Measurements from ENCODE around the gene TOM1L1.

The TOM1L1 gene

GRCh38 chr17:54892360-54892759, 8.3 kb upstream of the TOM1L1 start:
- FAIRE-seq (no peak), DNase-seq (ENCODE audit: insufficient read length, low spot score) (no peak)

GRCh38 chr17:54898576-54898975, 2.1 kb upstream of the TOM1L1 start:
- DNase-seq (ENCODE audit: insufficient read length, low spot score) (no peak), FAIRE-seq (no peak)

GRCh38 chr17:54899201-54899600, 1.5 kb upstream of the TOM1L1 start:
- no peak for DNase-seq (ENCODE audit: insufficient read length, low spot score)
- no peak for FAIRE-seq

- DNase-seq (ENCODE audit: insufficient read length, low spot score) (no peak), FAIRE-seq (no peak)
These were observed 763 bp upstream of the TOM1L1 start for GRCh38 chr17:54899721-54900456.

GRCh38 chr17:54901230-54901822, 674 bp downstream of the TOM1L1 start:
- FAIRE-seq (no peak), DNase-seq (ENCODE audit: insufficient read length, low spot score) (no peak)

GRCh38 chr17:54902017-54902416, 1.4 kb downstream of the TOM1L1 start:
- no peak for DNase-seq (ENCODE audit: insufficient read length, low spot score)
- FAIRE-seq, result no peak

GRCh38 chr17:54902611-54903010, 2.0 kb downstream of the TOM1L1 start:
- DNase-seq (ENCODE audit: insufficient read length, low spot score) (no peak), FAIRE-seq (no peak)

GRCh38 chr17:54903375-54903774, 2.7 kb downstream of the TOM1L1 start:
- no peak for FAIRE-seq
- no peak for DNase-seq (ENCODE audit: insufficient read length, low spot score)

- no peak for DNase-seq (ENCODE audit: insufficient read length, low spot score)
- FAIRE-seq, result no peak
These were observed 6.0 kb downstream of the TOM1L1 start for GRCh38 chr17:54906683-54907082.

GRCh38 chr17:54907376-54907775, 6.7 kb downstream of the TOM1L1 start:
- FAIRE-seq (no peak), DNase-seq (ENCODE audit: insufficient read length, low spot score) (no peak)

GRCh38 chr17:54909766-54910165, 9.1 kb downstream of the TOM1L1 start:
- no peak for DNase-seq (ENCODE audit: insufficient read length, low spot score)
- FAIRE-seq, result no peak

GRCh38 chr17:54916721-54917120, 16.1 kb downstream of the TOM1L1 start:
- FAIRE-seq (no peak), DNase-seq (ENCODE audit: insufficient read length, low spot score) (no peak)

GRCh38 chr17:54919425-54919824, 18.8 kb downstream of the TOM1L1 start:
- FAIRE-seq, result no peak
- no peak for DNase-seq (ENCODE audit: insufficient read length, low spot score)

- no peak for FAIRE-seq
- DNase-seq (ENCODE audit: insufficient read length, low spot score), result no peak
These were observed 20.2 kb downstream of the TOM1L1 start for GRCh38 chr17:54920819-54921218.

GRCh38 chr17:54924405-54924804, 23.8 kb downstream of the TOM1L1 start:
- DNase-seq (ENCODE audit: insufficient read length, low spot score) (no peak), FAIRE-seq (no peak)

- DNase-seq (ENCODE audit: insufficient read length, low spot score) (no peak), FAIRE-seq (no peak)
These were observed 26.9 kb downstream of the TOM1L1 start for GRCh38 chr17:54927525-54927924.

- DNase-seq (ENCODE audit: insufficient read length, low spot score) (no peak), FAIRE-seq (no peak)
These were observed 32.1 kb downstream of the TOM1L1 start for GRCh38 chr17:54932711-54933110.

GRCh38 chr17:54933921-54934320, 33.3 kb downstream of the TOM1L1 start:
- FAIRE-seq, result no peak

GRCh38 chr17:54935471-54935870, 34.8 kb downstream of the TOM1L1 start:
- FAIRE-seq (no peak), DNase-seq (ENCODE audit: insufficient read length, low spot score) (no peak)

More at GRCh38 chr17:54933921-54934320, 33.3 kb downstream of the TOM1L1 start:
- DNase-seq (ENCODE audit: insufficient read length, low spot score), result no peak

- DNase-seq (ENCODE audit: insufficient read length, low spot score) (no peak), FAIRE-seq (no peak)
These were observed 36.4 kb downstream of the TOM1L1 start for GRCh38 chr17:54937018-54937417.

GRCh38 chr17:54937426-54937825, 36.8 kb downstream of the TOM1L1 start:
- no peak for DNase-seq (ENCODE audit: insufficient read length, low spot score)
- no peak for FAIRE-seq

- FAIRE-seq, result no peak
- DNase-seq (ENCODE audit: insufficient read length, low spot score), result no peak
These were observed 40.6 kb downstream of the TOM1L1 start for GRCh38 chr17:54941285-54941684.

GRCh38 chr17:54944796-54945195, 44.1 kb downstream of the TOM1L1 start:
- no peak for DNase-seq (ENCODE audit: insufficient read length, low spot score)
- no peak for FAIRE-seq
